Prostate gland (tissue), 2 donors: Measurements from ENCODE around the gene RBM15.

Experiments
- CTCF ChIP-seq, 4 experiments: fragments of 200-600 bp in 2 of 4; fragments of 450-650 bp in 2 of 4; sonication (generic) in 2 of 4; IDR thresholded peaks; 1 replicate in 3 of 4; 2 replicates in 1 of 4; pipeline ENCODE4 v1.5.1; 2016 to 2019; ENCODE audit warnings: antibody characterized with exemption in 4 of 4, mild to moderate bottlenecking in 2 of 4, moderate library complexity in 2 of 4
- POLR2A ChIP-seq: fragments of 450-650 bp; IDR thresholded peaks from one replicate; pipeline ENCODE4 v1.6.1; 2016; ENCODE audit warnings: antibody characterized with exemption, mild to moderate bottlenecking
- POLR2AphosphoS5 ChIP-seq: sonication (generic); formaldehyde crosslinking; IDR thresholded peaks from one replicate; pipeline ENCODE4 v1.6.1; 2017; ENCODE audit warnings: antibody characterized with exemption

- TF ChIP-seq CTCF (IDR thresholded peaks at IDR 0.05) (no peak), POLR2AphosphoS5 (no peak), POLR2A (no peak)
Observed at GRCh38 chr1:110387048-110387754, 48.0 kb downstream of the RBM15 start.
